DMS53 (cell line): ENCODE measurements around the gene ZBED4.

Source experiments
- DNase-seq: peaks from one replicate; lab custom pipeline; 2025; lab: John Stamatoyannopoulos, UW

The ZBED4 gene

GRCh38 chr22:49903322-49904039 is 49.8 kb downstream of the ZBED4 start:
- peak; percentile 14 for DNase-seq

- DNase-seq = no peak
Measured at GRCh38 chr22:49904040-49904369, 50.4 kb downstream of the ZBED4 start.

GRCh38 chr22:49905465-49905864 is 51.8 kb downstream of the ZBED4 start:
- DNase-seq = no peak

GRCh38 chr22:49906071-49906798 is 52.6 kb downstream of the ZBED4 start:
- no peak for DNase-seq

GRCh38 chr22:49906799-49907290 is 53.2 kb downstream of the ZBED4 start:
- DNase-seq = no peak

GRCh38 chr22:49907807-49908206 is 54.2 kb downstream of the ZBED4 start:
- no peak for DNase-seq

- no peak for DNase-seq
Measured at GRCh38 chr22:49909476-49910205, 56.0 kb downstream of the ZBED4 start.

GRCh38 chr22:49910229-49911155 is 56.8 kb downstream of the ZBED4 start:
- no peak for DNase-seq

- DNase-seq = no peak
Measured at GRCh38 chr22:49911881-49912625, 58.4 kb downstream of the ZBED4 start.

GRCh38 chr22:49913026-49913425 is 59.4 kb downstream of the ZBED4 start:
- DNase-seq = no peak

- DNase-seq = no peak
Measured at GRCh38 chr22:49913446-49913845, 59.8 kb downstream of the ZBED4 start.

GRCh38 chr22:49914256-49914655 is 60.6 kb downstream of the ZBED4 start:
- no peak for DNase-seq

- DNase-seq = no peak
Measured at GRCh38 chr22:49915610-49916009, 62.0 kb downstream of the ZBED4 start.

GRCh38 chr22:49916831-49917230 is 63.2 kb downstream of the ZBED4 start:
- no peak for DNase-seq

GRCh38 chr22:49917974-49918910 is 64.6 kb downstream of the ZBED4 start, which contains the start of the genes ALG12 and CRELD2:
Gene ALG12, minus strand, starts transcription at chr22:49918438. Its CDS starts 4,673 bp downstream, at chr22:49913765.
Gene CRELD2, plus strand, starts transcription at chr22:49918634. Its CDS starts 136 bp downstream, at chr22:49918770.
- DNase-seq = peak; percentile 96

GRCh38 chr22:49918911-49919881 is 65.6 kb downstream of the ZBED4 start:
- no peak for DNase-seq

- DNase-seq = no peak
Measured at GRCh38 chr22:49920859-49921258, 67.2 kb downstream of the ZBED4 start.

GRCh38 chr22:49921508-49922278 is 68.0 kb downstream of the ZBED4 start:
- no peak for DNase-seq
